Stomach smooth muscle (tissue), 2 donors: ENCODE data around the gene MAOB.

Experiments used
- H3K27ac ChIP-seq: one replicate; pipeline ENCODE4 v1.7.0; 2013; ENCODE audit warnings: mild to moderate bottlenecking, low read length, inconsistent platforms
- H3K27me3 ChIP-seq, 2 donors: one replicate each; pipeline ENCODE4 v1.7.0; 2013; ENCODE audit warnings: low read length in 2 of 2; ENCODE audit not compliant: insufficient read depth in 2 of 2, control insufficient read depth in 1 of 2
- H3K36me3 ChIP-seq, 2 donors: one replicate each; pipeline ENCODE4 v1.7.0; 2013; ENCODE audit warnings: low read length in 2 of 2; ENCODE audit not compliant: control insufficient read depth in 2 of 2, insufficient read depth in 2 of 2
- H3K4me1 ChIP-seq: one replicate; pipeline ENCODE4 v1.7.0; 2013; ENCODE audit warnings: low read length; ENCODE audit not compliant: control insufficient read depth, insufficient read depth
- H3K4me3 ChIP-seq, 2 donors: one replicate each; pipeline ENCODE4 v1.7.0; 2013; ENCODE audit warnings: low read length in 2 of 2
- H3K9ac ChIP-seq, 2 donors: one replicate each; pipeline ENCODE4 v1.7.0; 2013; ENCODE audit warnings: low read length in 2 of 2, mild to moderate bottlenecking in 1 of 2
- H3K9me3 ChIP-seq, 2 donors: one replicate each; pipeline ENCODE4 v1.7.0; 2013; ENCODE audit warnings: low read length in 2 of 2; ENCODE audit not compliant: control insufficient read depth in 2 of 2
- donor health status: healthy.
- donor health status: Pancreatic carcinoma.

The MAOB gene

GRCh38 chrX:43718956-43719355 is 163.3 kb downstream of the MAOB start:
- Histone ChIP-seq H3K27ac (no peak overlapping the region), H3K36me3 (peaks cover 4 to 9% of the 10 kb centered on the region in 2 donors), H3K4me3 (no peak overlapping the region), H3K9me3 (peaks cover 0 to 11% of the 10 kb centered on the region in 2 donors), H3K9ac (no peak overlapping the region), H3K4me1 (no peaks in the 10 kb centered on the region), H3K27me3 (peaks cover 0 to 2% of the 10 kb centered on the region in 2 donors)

GRCh38 chrX:43718546-43718945 is 163.7 kb downstream of the MAOB start:
- Histone ChIP-seq H3K4me3 (no peak overlapping the region), H3K4me1 (no peaks in the 10 kb centered on the region), H3K27ac (no peak overlapping the region), H3K9me3 (peaks cover 0 to 11% of the 10 kb centered on the region in 2 donors), H3K9ac (no peak overlapping the region), H3K36me3 (peaks cover 4 to 9% of the 10 kb centered on the region in 2 donors), H3K27me3 (peaks cover 0 to 2% of the 10 kb centered on the region in 2 donors)

- Histone ChIP-seq H3K4me3 (no peak overlapping the region), H3K36me3 (peaks cover 4 to 9% of the 10 kb centered on the region in 2 donors), H3K27ac (no peak overlapping the region), H3K9ac (no peak overlapping the region), H3K9me3 (peaks cover 0 to 11% of the 10 kb centered on the region in 2 donors), H3K27me3 (peaks cover 0 to 2% of the 10 kb centered on the region in 2 donors), H3K4me1 (no peaks in the 10 kb centered on the region)
Observed at GRCh38 chrX:43718081-43718480, 164.2 kb downstream of the MAOB start.

- H3K9ac ChIP-seq, result no peak overlapping the region
- no peak overlapping the region for H3K27ac ChIP-seq
- peaks cover 4 to 9% of the 10 kb centered on the region in 2 donors for H3K36me3 ChIP-seq
- H3K4me1 ChIP-seq, result no peaks in the 10 kb centered on the region
- peaks cover 0 to 11% of the 10 kb centered on the region in 2 donors for H3K9me3 ChIP-seq
- H3K27me3 ChIP-seq, result peaks cover 0 to 2% of the 10 kb centered on the region in 2 donors
- no peak overlapping the region for H3K4me3 ChIP-seq
Observed at GRCh38 chrX:43717161-43717560, 165.1 kb downstream of the MAOB start.

- peaks cover 4 to 9% of the 10 kb centered on the region in 2 donors for H3K36me3 ChIP-seq
- H3K4me3 ChIP-seq, result no peak overlapping the region
- H3K27ac ChIP-seq, result no peak overlapping the region
- H3K9me3 ChIP-seq, result peaks cover 0 to 11% of the 10 kb centered on the region in 2 donors
- H3K4me1 ChIP-seq, result no peaks in the 10 kb centered on the region
- H3K9ac ChIP-seq, result no peak overlapping the region
- H3K27me3 ChIP-seq, result peaks cover 0 to 2% of the 10 kb centered on the region in 2 donors
Observed at GRCh38 chrX:43716696-43717095, 165.6 kb downstream of the MAOB start.
